H1 (cell line): ENCODE results near the gene SUSD5. TPM values are rescaled to one million over a fixed set of nuclear protein-coding genes. Genes with fewer than 3 reads are reported as not detected.

Source experiments
- ATF3 ChIP-seq: IDR thresholded peaks from 2 replicates; pipeline ENCODE4 v1.6.1; 2011; ENCODE audit warnings: low read depth, mild to moderate bottlenecking, low read length; ENCODE audit not compliant: insufficient read depth
- BRCA1 ChIP-seq: IDR thresholded peaks from 2 replicates; pipeline ENCODE4 v1.6.1; 2012; ENCODE audit warnings: low read depth, low read length, improper control_type of control experiment
- CHD7 ChIP-seq: fragments of 300-600 bp; sonication (generic); IDR thresholded peaks from 2 replicates; pipeline ENCODE4 v1.7.1; 2012; ENCODE audit warnings: low read length, moderate library complexity, mild to moderate bottlenecking, inconsistent platforms; ENCODE audit not compliant: insufficient replicate concordance
- EGR1 ChIP-seq: IDR thresholded peaks from 2 replicates; pipeline ENCODE4 v1.6.1; 2011; ENCODE audit warnings: low read depth, low read length, borderline replicate concordance
- HDAC6 ChIP-seq: IDR thresholded peaks from one replicate; pipeline ENCODE4 v1.7.1; 2012; ENCODE audit warnings: low read depth, mild to moderate bottlenecking, inconsistent platforms, low read length, moderate library complexity
- MAFK ChIP-seq: IDR thresholded peaks from 2 replicates; pipeline ENCODE4 v1.6.1; 2012; ENCODE audit warnings: low read depth, mild to moderate bottlenecking, improper control_type of control experiment, low read length
- PHF8 ChIP-seq: fragments of 200-600 bp; sonication (generic); conservative IDR thresholded peaks from 2 replicates; pipeline ENCODE4 v1.7.1; 2012; ENCODE audit warnings: low read depth, mild to moderate bottlenecking, inconsistent platforms, low read length, moderate library complexity
- SP4 ChIP-seq: IDR thresholded peaks from 2 replicates; pipeline ENCODE4 v1.6.1; 2012; ENCODE audit warnings: low read length, inconsistent platforms
- SUZ12 ChIP-seq: fragments of 200-600 bp; sonication (generic); IDR thresholded peaks from 2 replicates; pipeline ENCODE4 v1.6.1; 2012; ENCODE audit warnings: mild to moderate bottlenecking, inconsistent platforms, low read length, moderate library complexity, mixed read lengths
- USF2 ChIP-seq: IDR thresholded peaks from 2 replicates; pipeline ENCODE4 v1.6.1; 2011; ENCODE audit warnings: low read length, improper control_type of control experiment
- YY1 ChIP-seq: IDR thresholded peaks from 2 replicates; pipeline ENCODE4 v1.6.1; 2011; ENCODE audit warnings: low read depth, mild to moderate bottlenecking, low read length
- polyA plus RNA-seq, 7 experiments: library from polyadenylated mRNA; depleted of rRNA in 3 of 7; stranded (reverse) in 5 of 7; unstranded in 2 of 7; fragments of >200 nt in 5 of 7; fragments of 200-250 nt in 2 of 7; gene quantifications; 1 replicate in 5 of 7; 2 replicates in 1 of 7; 4 replicates in 1 of 7; pipeline versions ENCODE4 v1.2.1 to v1.2.3, GENCODE V29; 2011 to 2013; ENCODE audit warnings: missing spikeins in 2 of 7, mixed read lengths in 2 of 7
- total RNA-seq: library from RNA; stranded (reverse); fragmentation: NEBNext Ultra II Directional; extraction: Animal tissue kit (Norgen Biotek cat#: 25700); gene quantifications from 2 replicates; pipeline ENCODE4 v1.2.1, GENCODE V29; 2021

The SUSD5 gene
- total and polyA plus RNA-seq, 2 of the 8 experiments (the other 6 are each of a cell fraction or from before 2014, with no cell fraction given) = 0.92 to 3.3 TPM

GRCh38 chr3:33238923-33239322, 20.3 kb upstream of the SUSD5 start (continued):
- TF ChIP-seq CHD7 = no peak
- TF ChIP-seq EGR1 = no peak
- TF ChIP-seq HDAC6 = no peak
- no peak for TF ChIP-seq SP4
- TF ChIP-seq SUZ12 = no peak
- TF ChIP-seq USF2 = no peak
- TF ChIP-seq PHF8 = no peak
- no peak for TF ChIP-seq BRCA1
- TF ChIP-seq YY1 = no peak
- TF ChIP-seq ATF3 = no peak
- no peak for TF ChIP-seq MAFK
